GM21360 (cell line): Measurements from ENCODE around the gene ARHGAP42.
"Not testable (repeated sequence)": the region's sequence is repeated elsewhere in the genome, so short reads cannot be mapped to it uniquely, and the experiment has no call there.

Source experiments
- ATAC-seq: cut with Tn5 transposase; IDR thresholded peaks from one replicate; pipeline ENCODE4 v1.9.1; 2021; ENCODE audit warnings: mild to moderate bottlenecking, moderate library complexity; ENCODE audit not compliant: unreplicated experiment

ARHGAP42 gene

DNA sequence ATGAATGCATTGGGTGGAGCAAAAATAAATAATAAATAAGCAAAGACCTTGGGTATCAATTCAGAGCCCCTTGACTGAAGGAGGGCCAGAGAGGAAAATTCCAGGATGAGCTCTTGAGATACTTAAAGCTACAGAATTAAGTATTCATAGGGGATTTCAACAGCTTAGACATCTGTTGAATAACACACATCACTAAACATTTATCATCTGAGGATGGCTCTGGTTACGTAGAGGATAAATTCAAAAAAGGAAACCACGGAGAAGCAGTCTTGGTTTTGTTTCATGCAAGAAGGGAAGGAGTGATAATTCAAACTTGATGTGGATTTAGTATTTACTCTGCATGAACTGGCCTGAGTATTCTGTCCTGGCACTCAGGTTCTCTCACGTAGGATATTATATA is 29.8 kb downstream of the ARHGAP42 start:
- no peak for ATAC-seq

DNA sequence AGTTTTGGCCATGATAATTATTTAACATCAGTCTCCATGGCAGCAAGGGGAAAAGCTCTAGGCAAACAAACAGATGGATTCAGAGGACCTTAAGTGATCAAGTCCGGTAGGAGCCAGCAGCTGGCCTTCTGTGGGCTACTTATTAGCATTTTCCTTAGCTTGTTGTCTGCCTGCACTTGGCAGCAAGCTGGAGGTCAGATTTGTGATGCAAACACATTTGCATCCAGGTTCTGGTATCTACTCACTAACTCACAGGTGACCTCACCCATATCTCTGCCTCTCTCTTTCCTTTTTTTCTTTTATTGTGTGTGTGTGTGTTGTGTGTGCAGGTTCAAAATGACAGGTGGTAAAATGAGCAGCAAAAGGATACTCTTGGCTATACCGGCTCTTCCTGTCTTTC is 32.3 kb downstream of the ARHGAP42 start:
- ATAC-seq = no peak

DNA sequence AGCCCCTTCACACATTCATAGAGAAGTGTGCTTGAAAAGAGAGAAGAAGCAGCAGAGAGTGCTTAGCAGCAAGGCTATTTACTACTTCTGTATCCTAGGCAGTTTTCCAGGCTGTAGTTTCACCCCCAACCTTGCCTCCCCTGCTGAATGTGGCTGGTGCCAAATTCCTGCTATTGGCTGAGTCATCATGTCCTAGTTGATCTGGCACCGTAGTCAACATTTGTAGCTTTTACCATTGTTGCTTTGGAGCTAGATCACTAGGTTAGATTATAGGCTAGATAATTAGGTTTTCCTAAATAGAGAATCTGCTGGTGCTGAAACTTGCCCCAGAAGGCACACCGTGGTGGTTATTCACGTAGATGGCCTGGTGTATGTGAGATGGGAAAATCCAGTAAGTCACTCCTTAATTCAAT is 32.7 kb downstream of the ARHGAP42 start:
- no peak for ATAC-seq

DNA sequence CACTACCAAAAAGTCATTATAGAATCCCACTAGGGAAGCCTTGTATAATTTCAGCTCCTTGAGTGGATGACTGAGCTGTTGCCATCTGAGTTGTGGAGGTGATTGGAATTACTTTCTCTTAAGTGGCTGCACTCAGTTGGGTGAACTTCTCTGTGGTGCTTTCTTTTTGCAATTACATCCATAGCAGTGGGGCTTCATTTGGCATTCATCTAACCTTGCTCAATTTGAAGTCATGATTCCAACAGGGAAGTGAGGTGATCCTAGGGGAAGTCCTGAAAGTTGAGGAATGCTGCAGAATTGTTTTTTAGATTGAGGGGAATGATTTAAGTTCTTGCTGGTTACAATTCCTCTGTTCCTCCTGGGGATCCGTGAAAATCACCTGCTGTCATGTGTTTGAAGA is 39.6 kb downstream of the ARHGAP42 start:
- no peak for ATAC-seq

DNA sequence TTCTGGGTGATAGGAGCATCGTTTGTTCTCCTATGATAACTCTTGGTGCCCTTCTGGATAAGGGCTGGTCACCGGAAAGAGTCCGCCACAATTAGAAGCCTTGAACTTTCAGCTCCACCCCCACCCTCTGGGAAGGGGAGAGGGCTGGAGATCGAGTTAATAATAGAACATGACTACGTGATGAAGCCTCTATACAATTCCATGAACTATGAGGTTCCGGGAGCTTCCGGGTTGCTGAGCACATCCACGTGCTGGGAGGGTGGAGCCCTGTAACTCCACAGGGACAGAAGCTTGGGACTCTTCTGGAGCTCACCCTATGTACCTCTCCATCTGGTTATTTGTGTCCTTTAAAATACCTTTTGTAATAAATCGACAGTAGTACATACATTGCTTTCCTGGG is 40.3 kb downstream of the ARHGAP42 start:
- no peak for ATAC-seq

DNA sequence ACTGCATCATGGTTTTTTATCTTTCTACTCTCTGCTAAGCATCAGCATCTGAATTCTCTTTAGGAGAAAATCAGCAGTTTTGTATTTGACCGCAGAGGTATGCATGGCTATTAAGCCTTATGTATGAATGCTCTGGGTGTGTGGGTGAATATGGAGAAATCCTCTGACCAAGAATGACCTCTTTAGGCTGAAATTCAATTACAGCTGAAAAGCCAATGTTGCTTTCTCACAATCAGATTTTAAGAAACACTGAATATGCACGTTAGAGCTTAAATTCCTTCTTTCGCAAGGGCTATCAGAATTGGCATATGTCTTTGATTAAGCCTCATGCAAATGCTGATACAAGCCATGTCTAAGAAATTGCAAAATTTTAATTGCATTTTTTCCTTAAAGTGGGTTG is 43.2 kb downstream of the ARHGAP42 start:
- no peak for ATAC-seq

DNA sequence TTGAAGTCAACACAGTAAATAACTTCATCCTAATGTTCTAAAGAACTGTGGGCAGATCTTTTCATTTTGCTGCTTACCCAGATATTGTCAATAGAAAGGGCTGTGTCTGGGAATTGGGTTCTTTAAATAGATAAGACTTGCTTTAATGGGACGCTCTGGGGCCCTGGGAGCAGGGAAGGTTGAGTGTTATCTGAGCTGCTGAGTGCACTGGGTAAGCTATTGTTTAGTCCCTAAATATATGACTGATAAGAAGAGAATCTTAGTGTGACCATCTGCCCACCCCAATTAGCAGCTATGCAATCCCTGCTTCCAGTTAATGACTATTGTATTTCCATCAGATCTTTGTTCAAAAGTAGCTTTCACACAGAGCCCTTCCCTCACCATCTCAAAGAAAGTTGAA is 44.4 kb downstream of the ARHGAP42 start:
- no peak for ATAC-seq

DNA sequence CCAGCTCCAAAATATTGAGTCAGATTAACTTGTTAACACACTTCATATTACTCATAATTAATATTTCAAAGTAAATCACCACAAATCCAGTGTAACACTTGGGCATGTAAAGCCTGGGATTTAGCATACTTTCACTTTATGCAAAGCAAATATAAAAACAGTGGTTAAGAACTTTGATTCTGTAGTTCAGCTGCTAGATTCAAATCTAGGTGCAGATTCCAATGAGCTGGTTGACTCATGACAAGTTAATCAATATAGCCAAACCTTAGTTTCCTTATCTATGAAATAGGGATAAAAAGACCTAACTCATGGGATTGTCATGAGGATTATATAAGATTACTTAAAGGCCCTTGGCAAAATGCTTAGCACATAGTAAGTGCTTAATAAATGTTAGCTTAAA is 45.9 kb downstream of the ARHGAP42 start:
- no peak for ATAC-seq

DNA sequence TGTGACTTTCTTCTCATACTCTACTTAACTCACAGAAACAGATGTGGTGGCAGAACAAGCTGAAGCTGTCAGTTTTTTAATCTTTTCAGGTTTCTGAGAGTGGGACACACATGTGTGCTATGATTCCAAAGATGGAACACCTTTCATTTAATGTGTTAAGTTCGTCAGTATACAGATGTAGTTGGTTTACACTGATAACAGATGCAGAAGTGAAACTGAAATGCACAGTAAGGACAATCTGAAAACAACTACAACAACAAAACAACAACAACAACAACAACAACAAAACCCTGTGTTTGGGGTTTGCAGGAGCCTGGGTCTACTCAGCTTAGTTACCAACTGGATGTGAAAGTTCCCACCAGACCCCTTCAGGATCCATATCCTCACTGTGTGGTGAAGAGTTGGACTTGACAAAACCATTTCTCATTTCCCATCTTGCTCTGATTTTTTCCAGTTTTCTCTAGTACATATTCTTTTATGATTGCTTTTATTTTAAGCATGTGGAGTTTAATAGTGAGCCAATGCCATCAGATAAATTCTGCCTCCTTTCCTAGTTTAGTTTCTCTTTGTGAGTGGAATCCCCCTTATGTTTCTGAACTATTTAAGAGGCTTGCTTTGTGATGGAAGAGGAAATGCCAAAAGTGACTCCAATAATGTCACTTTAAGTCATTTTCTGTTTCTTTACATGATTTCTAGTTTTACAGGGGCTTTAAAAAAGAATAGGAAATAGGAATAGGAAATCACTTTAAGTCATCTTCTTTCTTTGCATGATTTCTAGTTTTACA is 47.8 kb downstream of the ARHGAP42 start:
- ATAC-seq = no peak

DNA sequence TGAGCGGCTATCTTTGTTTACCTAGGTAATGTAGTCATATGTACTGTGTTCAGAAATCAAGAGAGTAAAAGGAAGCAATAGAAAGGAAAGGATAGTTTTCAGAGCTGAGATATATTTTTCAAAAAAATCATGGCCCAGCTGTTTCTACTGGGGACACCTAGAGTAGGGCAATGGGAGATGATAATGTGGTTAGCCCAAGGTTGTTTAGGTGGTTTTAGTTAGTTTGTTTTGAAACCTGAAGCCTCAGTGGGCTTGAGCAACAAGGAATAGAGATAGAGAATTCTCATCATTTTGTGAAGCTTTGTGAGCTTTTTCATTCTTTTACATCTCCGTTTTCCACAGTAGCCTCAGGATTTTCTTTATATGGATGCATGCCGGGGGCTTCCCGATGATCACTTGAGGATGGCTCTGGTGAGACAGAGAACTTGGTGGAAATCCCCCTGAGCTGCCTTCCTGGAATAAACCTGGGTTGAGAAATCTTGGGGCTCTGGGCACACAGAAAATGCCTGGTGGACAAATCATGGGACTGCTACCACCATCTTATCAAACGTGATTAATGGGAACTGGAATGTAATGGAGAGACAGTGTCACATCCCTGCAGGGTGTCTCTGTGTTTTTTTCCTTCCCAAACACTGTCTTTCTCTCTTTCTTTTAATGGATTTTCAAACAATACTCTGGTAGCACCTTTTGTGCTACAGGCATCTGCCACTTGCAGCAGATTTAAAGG is 49.0 kb downstream of the ARHGAP42 start:
- ATAC-seq = no peak

DNA sequence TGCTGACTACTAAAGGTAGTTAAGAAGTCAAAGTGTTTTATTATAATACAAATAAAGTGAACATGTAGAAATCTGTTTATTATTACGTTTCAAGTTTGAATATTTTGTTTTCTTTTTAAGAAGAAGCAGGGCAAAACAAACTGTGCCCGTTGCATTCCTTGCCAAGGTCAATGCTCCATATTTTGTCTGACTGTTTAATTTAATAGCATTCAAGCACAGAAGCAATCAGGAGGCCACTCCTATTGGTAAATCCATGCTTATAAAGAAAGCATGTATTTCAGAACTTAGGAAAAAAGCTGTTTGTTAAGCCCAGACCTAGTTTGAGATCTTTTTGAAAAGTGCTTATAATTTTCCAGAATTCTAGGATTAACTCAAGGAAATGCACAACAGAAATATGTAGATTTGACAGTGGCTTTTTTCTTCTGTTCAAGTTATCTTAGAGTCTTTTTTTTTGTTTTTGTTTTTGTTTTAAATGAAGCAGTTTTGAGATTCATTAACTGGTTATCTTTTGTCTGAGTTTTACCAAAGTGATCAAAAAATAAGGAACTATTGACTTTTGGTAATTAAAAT is 51.7 kb downstream of the ARHGAP42 start:
- no peak for ATAC-seq

DNA sequence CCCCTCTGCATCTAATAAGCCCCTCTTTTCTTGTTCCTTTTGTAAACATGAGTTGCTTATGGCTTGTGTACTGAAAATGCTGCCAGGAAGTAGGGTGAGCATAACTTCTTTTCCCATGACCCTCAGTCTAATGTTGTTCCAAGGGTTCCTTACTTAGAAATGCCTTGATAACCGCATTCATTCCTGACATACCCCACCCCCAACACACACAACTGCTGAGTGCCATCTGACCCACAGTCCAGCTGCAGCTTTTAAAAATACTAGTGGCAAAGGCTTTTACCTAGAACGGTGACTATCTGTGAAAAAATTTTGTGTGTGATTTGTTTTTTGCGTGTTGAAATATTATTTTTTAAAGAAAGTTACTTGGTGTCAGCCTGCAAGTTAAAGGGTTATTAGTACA is 52.6 kb downstream of the ARHGAP42 start:
- no peak for ATAC-seq

DNA sequence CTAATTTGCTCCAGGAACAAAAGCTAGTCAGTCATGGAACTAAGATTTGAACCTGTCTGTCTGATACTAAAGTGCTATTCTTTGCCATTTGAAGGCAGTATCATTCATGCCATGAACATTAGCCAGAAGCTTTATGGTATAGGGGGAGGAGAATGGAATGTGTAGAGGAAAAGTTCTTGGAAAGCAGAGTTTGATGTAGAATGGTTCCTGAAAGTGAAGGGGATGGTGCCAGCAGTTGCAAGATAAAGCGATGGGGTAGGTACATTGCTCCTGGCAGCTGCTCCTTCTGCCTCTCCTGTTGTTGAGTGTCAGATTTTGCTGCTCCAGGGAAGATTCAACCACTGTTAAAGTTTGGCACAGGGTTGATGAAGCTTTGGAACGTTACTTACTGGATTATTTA is 53.4 kb downstream of the ARHGAP42 start:
- no peak for ATAC-seq

DNA sequence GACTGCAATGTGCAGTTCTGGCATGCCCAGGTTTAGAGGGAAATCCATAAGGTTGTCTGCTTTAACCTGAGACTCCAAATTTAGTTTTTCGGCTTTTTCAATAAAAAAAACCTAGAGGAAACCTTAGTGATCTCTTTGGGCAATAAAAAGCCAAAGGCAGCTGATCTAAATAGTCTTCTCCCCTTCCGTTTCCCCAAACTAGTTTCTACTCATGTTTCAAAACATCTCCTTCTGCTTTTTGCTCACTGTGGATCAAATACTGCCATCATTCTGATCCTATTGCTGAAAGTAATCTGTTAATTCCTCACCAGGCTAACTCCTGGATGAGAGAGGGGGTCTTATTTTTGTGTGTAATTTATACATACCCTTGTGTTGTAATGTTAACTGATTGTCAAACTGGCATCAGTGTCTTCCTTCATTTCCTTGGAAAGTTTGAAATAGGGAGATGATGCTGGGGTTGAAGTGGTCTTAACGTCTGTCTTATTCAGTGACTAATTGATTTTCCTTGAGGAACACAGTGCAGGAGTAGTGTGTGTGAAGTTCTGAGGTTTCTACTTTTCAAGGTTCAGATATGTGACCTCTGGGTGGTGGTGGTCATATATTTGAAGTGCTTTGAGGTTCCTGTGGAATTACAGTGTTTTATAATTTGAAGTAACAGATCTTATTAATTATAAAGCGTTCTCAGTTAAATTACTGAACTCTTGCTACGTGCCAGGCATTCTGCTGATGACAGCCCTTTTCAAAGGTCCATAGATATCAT is 55.0 kb downstream of the ARHGAP42 start:
- ATAC-seq = no peak

DNA sequence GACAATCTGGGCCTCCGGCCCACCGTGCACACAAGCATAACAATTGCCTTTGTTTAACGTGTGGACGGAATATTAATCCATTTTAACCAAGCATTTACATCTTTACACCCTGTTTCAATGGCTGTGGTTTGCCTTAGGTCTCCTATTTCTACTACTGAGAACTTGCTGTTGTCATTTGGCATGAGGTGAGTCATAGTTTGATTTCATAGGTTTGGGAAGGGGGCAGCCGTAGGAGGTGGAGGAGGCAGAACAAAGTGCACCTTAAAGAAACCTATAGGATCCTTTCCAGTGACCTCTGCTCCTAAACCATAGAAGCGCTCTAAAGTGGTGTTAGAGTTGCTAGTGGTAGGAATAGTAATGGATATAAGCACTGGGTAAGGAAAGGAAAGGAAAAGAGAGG is 59.4 kb downstream of the ARHGAP42 start:
- ATAC-seq = no peak

DNA sequence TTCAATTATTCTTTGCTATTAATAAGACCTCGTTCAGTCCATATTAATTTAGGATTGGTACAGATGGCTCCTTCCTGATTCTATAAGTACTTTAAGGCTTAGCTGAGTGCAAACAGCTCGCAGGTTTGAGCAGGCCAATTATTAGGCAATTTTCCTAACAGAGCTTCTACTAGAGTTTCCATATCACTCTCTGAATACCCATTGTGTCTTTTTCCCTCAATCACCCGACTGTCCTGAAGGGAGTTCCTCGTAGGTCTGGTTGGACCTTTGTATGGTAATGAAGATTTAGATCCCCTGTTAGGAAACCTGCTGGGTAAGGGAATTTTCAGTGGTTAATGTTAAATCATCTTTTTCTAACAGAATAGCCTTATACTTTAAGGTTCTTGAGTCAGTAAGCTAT is 61.1 kb downstream of the ARHGAP42 start:
- ATAC-seq = no peak

DNA sequence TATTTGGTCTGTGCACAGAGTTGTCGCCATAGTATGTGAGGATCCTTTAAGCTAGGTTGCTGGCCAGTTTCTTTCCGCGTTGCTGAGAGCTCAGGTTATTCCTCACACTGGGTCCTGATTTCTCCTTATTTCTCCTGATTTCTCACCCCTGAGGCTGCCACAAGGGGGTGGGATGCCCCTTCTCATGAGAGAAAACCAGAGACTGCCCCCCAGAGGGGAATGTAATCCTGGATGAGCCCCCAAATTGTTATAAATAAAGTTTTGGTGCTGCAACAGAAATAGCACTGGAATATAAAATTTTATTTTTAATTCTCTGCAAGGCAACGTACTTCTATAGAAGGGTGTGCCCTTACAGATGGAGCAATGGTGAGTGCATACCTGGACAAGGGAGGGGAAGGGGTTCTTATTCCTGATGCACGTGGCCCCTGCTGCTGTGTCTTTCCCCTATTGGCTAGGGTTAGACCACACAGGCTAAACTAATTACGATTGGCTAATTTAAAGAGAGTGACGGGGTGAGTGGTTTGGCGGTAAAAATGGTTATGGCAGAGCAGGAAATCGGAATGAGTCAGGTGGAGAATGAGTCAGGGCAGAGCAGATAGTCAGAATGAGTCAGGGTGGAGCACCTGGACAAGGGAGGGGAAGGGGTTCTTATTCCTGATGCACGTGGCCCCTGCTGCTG is 62.9 kb downstream of the ARHGAP42 start:
- ATAC-seq = not testable (repeated sequence)

DNA sequence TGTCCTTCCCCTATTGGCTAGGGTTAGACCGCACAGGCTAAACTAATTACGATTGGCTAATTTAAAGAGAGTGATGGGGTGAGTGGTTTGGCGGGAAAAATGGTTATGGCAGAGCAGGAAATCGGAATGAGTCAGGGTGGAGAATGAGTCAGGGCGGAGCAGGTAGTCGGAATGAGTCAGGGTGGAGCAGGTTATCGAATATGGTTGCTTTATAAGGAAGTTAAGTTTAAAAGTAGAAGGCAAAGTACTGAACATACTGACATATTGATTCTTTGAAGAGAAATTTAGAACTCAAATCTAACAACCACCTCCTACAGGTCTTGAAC is 63.4 kb downstream of the ARHGAP42 start:
- not testable (repeated sequence) for ATAC-seq

DNA sequence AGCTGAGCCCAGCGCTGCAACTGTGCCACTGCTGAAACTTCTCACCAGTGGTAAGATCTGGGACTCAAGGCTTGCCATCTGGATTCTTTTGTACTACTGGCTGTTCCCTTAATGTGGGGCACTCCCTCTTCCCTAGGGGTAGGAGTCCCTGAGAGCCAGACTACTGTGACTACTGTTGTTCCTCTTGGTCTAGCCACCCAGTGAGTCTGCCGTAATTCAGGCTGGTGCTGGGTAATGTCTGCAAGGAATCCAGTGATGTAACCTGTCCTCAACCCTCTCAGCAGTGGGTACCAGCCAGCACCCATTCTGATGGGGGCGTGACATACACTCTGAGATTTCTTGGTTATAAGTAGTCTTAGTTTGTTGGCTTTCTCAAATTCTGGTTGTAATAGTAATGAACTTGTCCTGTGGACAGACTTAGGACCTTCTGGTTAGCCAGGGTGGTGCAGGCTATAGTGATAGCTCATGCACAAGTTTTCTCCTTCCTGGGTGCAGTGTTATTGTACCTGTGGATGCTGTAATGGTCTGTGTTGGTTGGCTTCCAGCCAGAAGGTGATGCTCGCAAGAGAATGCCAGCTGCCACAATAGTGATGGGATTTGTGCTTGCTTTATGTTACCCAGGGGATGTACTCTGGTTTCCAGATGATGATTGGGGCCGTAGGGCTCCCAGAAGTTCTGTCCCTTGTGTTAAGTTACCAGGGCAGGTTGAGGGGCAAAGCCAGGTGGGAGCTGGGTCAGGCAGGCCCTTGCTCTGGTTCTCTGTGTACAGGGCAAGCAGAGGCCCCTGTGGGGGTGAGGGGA is 65.5 kb downstream of the ARHGAP42 start:
- no peak for ATAC-seq

DNA sequence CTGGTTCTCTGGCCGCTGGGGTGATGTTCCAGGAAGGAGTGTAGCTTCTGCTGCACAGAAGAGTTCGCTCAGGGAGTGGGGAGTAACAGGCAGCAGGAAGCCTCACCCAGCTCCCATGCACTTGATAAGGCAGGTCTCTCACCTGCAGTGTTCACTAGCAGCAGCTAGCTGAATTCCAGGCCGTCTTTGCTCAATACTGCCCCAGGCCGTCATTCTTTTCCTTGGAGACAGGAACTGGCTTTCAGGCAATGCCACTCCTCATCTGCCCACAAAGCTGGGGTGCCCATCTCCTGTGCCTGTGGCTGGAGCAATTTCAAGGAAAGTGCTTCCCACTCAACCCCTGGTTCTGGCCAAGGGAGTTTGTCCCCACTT is 66.1 kb downstream of the ARHGAP42 start:
- no peak for ATAC-seq
